Body of pancreas (tissue), 4 donors: ENCODE data around the gene PRPF31.

Experiments
- POLR2A ChIP-seq, 3 donors: fragments of 450-650 bp; IDR thresholded peaks; one replicate each; pipeline ENCODE4 v1.6.1; 2016; ENCODE audit warnings: antibody characterized with exemption in 3 of 3, mild to moderate bottlenecking in 2 of 3
- TF ChIP-seq, protein P1 (sequence below), 7 experiments: fragments of 450-650 bp in 4 of 7; fragments of 200-600 bp in 3 of 7; sonication (generic) in 3 of 7; IDR thresholded peaks; one replicate each; pipeline ENCODE4 v1.5.1; 2016 to 2019; ENCODE audit warnings: antibody characterized with exemption in 7 of 7

- TF ChIP-seq, protein P1, sequence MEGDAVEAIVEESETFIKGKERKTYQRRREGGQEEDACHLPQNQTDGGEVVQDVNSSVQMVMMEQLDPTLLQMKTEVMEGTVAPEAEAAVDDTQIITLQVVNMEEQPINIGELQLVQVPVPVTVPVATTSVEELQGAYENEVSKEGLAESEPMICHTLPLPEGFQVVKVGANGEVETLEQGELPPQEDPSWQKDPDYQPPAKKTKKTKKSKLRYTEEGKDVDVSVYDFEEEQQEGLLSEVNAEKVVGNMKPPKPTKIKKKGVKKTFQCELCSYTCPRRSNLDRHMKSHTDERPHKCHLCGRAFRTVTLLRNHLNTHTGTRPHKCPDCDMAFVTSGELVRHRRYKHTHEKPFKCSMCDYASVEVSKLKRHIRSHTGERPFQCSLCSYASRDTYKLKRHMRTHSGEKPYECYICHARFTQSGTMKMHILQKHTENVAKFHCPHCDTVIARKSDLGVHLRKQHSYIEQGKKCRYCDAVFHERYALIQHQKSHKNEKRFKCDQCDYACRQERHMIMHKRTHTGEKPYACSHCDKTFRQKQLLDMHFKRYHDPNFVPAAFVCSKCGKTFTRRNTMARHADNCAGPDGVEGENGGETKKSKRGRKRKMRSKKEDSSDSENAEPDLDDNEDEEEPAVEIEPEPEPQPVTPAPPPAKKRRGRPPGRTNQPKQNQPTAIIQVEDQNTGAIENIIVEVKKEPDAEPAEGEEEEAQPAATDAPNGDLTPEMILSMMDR (IDR thresholded peaks at IDR 0.05) = no peak
- no peak for TF ChIP-seq POLR2A (IDR thresholded peaks at IDR 0.05)
Measured at GRCh38 chr19:54156490-54156889, 40.9 kb downstream of the PRPF31 start.
